CD14-positive monocyte (primary cell): ENCODE measurements around the gene LIPN. TPM values are rescaled to one million over a fixed set of nuclear protein-coding genes. Genes with fewer than 3 reads are reported as not detected.

Experiments used
- DNase-seq, 3 donors: peaks; one replicate each; pipeline ENCODE4 v3.0.0-alpha.2; 2011 to 2022
- H2AFZ ChIP-seq: 2 replicates; pipeline ENCODE4 v1.6.0; 2012; ENCODE audit warnings: mild to moderate bottlenecking, low read depth, low read length, inconsistent platforms; ENCODE audit not compliant: insufficient read depth, poor library complexity, severe bottlenecking
- H3K27ac ChIP-seq, 2 donors: 1 replicate in 1 of 2; 2 replicates in 1 of 2; pipeline ENCODE4 v1.5.1; 2012 to 2013; ENCODE audit warnings: low read length in 2 of 2, control low read depth in 1 of 2, inconsistent platforms in 1 of 2, low read depth in 1 of 2, mild to moderate bottlenecking in 1 of 2
- H3K27me3 ChIP-seq, 2 donors: one replicate each; pipeline versions ENCODE4 v1.6.0 to v1.6.1; 2011 to 2013; ENCODE audit warnings: low read length in 2 of 2; ENCODE audit not compliant: control insufficient read depth in 2 of 2, insufficient read depth in 2 of 2
- H3K36me3 ChIP-seq, 2 donors: replicated peaks in 1 of 2; 1 replicate in 1 of 2; 2 replicates in 1 of 2; pipeline versions ENCODE4 v1.5.1 to v1.6.1; 2012 to 2013; ENCODE audit warnings: low read length in 2 of 2, control low read depth in 1 of 2, inconsistent platforms in 1 of 2, mild to moderate bottlenecking in 1 of 2; ENCODE audit not compliant: insufficient read depth in 2 of 2, control insufficient read depth in 1 of 2
- H3K4me1 ChIP-seq, 2 donors: 1 replicate in 1 of 2; 2 replicates in 1 of 2; pipeline versions ENCODE4 v1.5.1 to v1.6.1; 2012 to 2013; ENCODE audit warnings: low read length in 2 of 2, control low read depth in 1 of 2, inconsistent platforms in 1 of 2, mild to moderate bottlenecking in 1 of 2, moderate library complexity in 1 of 2; ENCODE audit not compliant: insufficient read depth in 2 of 2, control insufficient read depth in 1 of 2
- H3K4me2 ChIP-seq: replicated peaks from 2 replicates; pipeline ENCODE3; 2012; ENCODE audit warnings: low read length, moderate library complexity, mild to moderate bottlenecking; ENCODE audit not compliant: poor library complexity, severe bottlenecking; ENCODE audit errors: extremely low read depth
- H3K4me3 ChIP-seq, 3 experiments: fragments of 200-600 bp in 1 of 3; sonication (generic) in 1 of 3; replicated peaks in 1 of 3; 1 replicate in 2 of 3; 2 replicates in 1 of 3; pipeline ENCODE4 v1.5.1; 2011 to 2013; ENCODE audit warnings: low read length in 3 of 3, mild to moderate bottlenecking in 3 of 3, control low read depth in 2 of 3, low read depth in 2 of 3, inconsistent platforms in 1 of 3, moderate library complexity in 1 of 3
- H3K79me2 ChIP-seq: 2 replicates; pipeline ENCODE4 v1.6.0; 2012; ENCODE audit warnings: mild to moderate bottlenecking, control low read depth, inconsistent platforms, low read length, moderate library complexity; ENCODE audit not compliant: insufficient read depth
- H3K9ac ChIP-seq: 2 replicates; pipeline ENCODE4 v1.6.0; 2017; ENCODE audit warnings: low read length, mild to moderate bottlenecking; ENCODE audit not compliant: insufficient read depth, poor library complexity, severe bottlenecking
- H3K9me3 ChIP-seq, 2 donors: replicated peaks in 1 of 2; 1 replicate in 1 of 2; 2 replicates in 1 of 2; pipeline versions ENCODE4 v1.5.1 to v1.6.1; 2012 to 2013; ENCODE audit warnings: low read length in 2 of 2, control low read depth in 1 of 2; ENCODE audit not compliant: control insufficient read depth in 1 of 2, insufficient read depth in 1 of 2
- H4K20me1 ChIP-seq: 2 replicates; pipeline ENCODE4 v1.6.0; 2012; ENCODE audit warnings: mild to moderate bottlenecking, low read length, control low read depth, moderate library complexity; ENCODE audit not compliant: insufficient read depth
- H3K27ac Mint-ChIP-seq, 7 donors: one replicate each; pipeline ENCODE4 v1.8.0; 2020; ENCODE audit warnings: mild to moderate bottlenecking in 7 of 7, mixed read lengths in 7 of 7, moderate library complexity in 6 of 7, inconsistent platforms in 2 of 7
- H3K27me3 Mint-ChIP-seq, 3 donors: one replicate each; pipeline ENCODE4 v1.8.0; 2021 to 2022; ENCODE audit warnings: low read depth in 3 of 3, mild to moderate bottlenecking in 3 of 3, mixed read lengths in 3 of 3, moderate library complexity in 3 of 3, inconsistent platforms in 1 of 3
- H3K36me3 Mint-ChIP-seq, 2 donors: one replicate each; pipeline ENCODE4 v1.8.0; 2020; ENCODE audit warnings: mixed read lengths in 2 of 2, inconsistent platforms in 1 of 2, mild to moderate bottlenecking in 1 of 2
- H3K4me1 Mint-ChIP-seq: one replicate; pipeline ENCODE4 v1.8.0; 2020; ENCODE audit warnings: mild to moderate bottlenecking, mixed read lengths
- H3K4me3 Mint-ChIP-seq, 2 donors: one replicate each; pipeline ENCODE4 v1.8.0; 2020; ENCODE audit warnings: mild to moderate bottlenecking in 2 of 2, mixed read lengths in 2 of 2, moderate library complexity in 1 of 2
- H3K9me3 Mint-ChIP-seq, 7 donors: one replicate each; pipeline ENCODE4 v1.8.0; 2020 to 2022; ENCODE audit warnings: mixed read lengths in 7 of 7, mild to moderate bottlenecking in 6 of 7, moderate library complexity in 6 of 7, inconsistent platforms in 2 of 7
- CTCF ChIP-seq: fragments of 200-600 bp; IDR thresholded peaks from one replicate; pipeline ENCODE4 v1.8.0; 2022; ENCODE audit warnings: antibody characterized with exemption, mild to moderate bottlenecking
- WGBS: methylation state at CpG from one replicate; pipeline ENCODE4 v1.1.5; 2013; ENCODE audit warnings: missing lambda C conversion rate; ENCODE audit not compliant: insufficient coverage; 5-methylcytosine and 5-hydroxymethylcytosine counted together
- intact Hi-C, 2 donors: fragments of 100-400 bp; cut with micrococcal nuclease; formaldehyde crosslinking; loops; one replicate each; pipeline versions ENCODE4 v1.15.0 to v1.15.1; 2023
- polyA plus RNA-seq, 3 donors: library from polyadenylated mRNA; depleted of rRNA in 1 of 3; unstranded in 2 of 3; stranded (reverse) in 1 of 3; fragments of 300-500 nt in 2 of 3; fragments of >200 nt in 1 of 3; fragmentation: Illumina TruSeq in 2 of 3; gene quantifications; 1 replicate in 2 of 3; 2 replicates in 1 of 3; pipeline ENCODE4 v1.2.3, GENCODE V29; 2012 to 2021

Gene LIPN
- polyA plus RNA-seq, 3 donors: 8.9 to 12.9 (median 10.1) TPM

GRCh38 chr10:88769384-88769783, 9.6 kb downstream of the LIPN start:
- no peak overlapping the region for H3K4me2 ChIP-seq
- no peak overlapping the region for H3K27ac ChIP-seq
- peaks cover 24 to 32% of the 10 kb centered on the region in 2 donors for H3K36me3 Mint-ChIP-seq
- peaks cover 0 to 2% (median 0%) of the 10 kb centered on the region in 3 donors for H3K27me3 Mint-ChIP-seq
- H3K27ac Mint-ChIP-seq: peak overlapping the region in 1 of 7 donors; percentile 41
- H4K20me1 ChIP-seq: no peaks in the 10 kb centered on the region
- DNase-seq: no peak
- no peak overlapping the region for H3K4me3 Mint-ChIP-seq
- no peak for TF ChIP-seq CTCF
- H3K79me2 ChIP-seq: no peaks in the 10 kb centered on the region
- peaks cover 20 to 38% of the 10 kb centered on the region in 2 donors for H3K4me1 ChIP-seq
- peaks cover 0 to 11% (median 4%) of the 10 kb centered on the region in 7 donors for H3K9me3 Mint-ChIP-seq
- H3K4me3 ChIP-seq: no peak overlapping the region
- no CpG with 5 or more reads among the region's 1 CpG for WGBS
- no peaks in the 10 kb centered on the region for H3K27me3 ChIP-seq
- peaks cover 34% of the 10 kb centered on the region for H3K4me1 Mint-ChIP-seq
- no peak overlapping the region for H2AFZ ChIP-seq
- H3K9me3 ChIP-seq: no peaks in the 10 kb centered on the region
- intact Hi-C loops: no loop called here
- no peak overlapping the region for H3K9ac ChIP-seq
- H3K36me3 ChIP-seq: peaks cover 9 to 46% of the 10 kb centered on the region in 2 donors

- no peak for DNase-seq
Observed at GRCh38 chr10:88781206-88781605, 21.4 kb downstream of the LIPN start.

More at GRCh38 chr10:88781206-88781605, 21.4 kb downstream of the LIPN start:
- Mint-ChIP-seq H3K27ac (no peak overlapping the region), H3K27me3 (peaks cover 0 to 6% (median 5%) of the 10 kb centered on the region in 3 donors), H3K4me1 (peaks cover 7% of the 10 kb centered on the region), H3K9me3 (peaks cover 0 to 1% (median 0%) of the 10 kb centered on the region in 7 donors), H3K36me3 (peaks cover 0 to 10% of the 10 kb centered on the region in 2 donors), H3K4me3 (no peak overlapping the region)
- intact Hi-C loops: no loop called here
- Histone ChIP-seq H3K9me3 (no peaks in the 10 kb centered on the region), H3K9ac (no peak overlapping the region), H3K27ac (no peak overlapping the region), H4K20me1 (no peaks in the 10 kb centered on the region), H3K27me3 (no peaks in the 10 kb centered on the region), H3K4me1 (peaks cover 0 to 3% of the 10 kb centered on the region in 2 donors), H3K36me3 (peaks cover 0 to 11% of the 10 kb centered on the region in 2 donors), H2AFZ (no peak overlapping the region), H3K4me3 (no peak overlapping the region), H3K4me2 (no peak overlapping the region), H3K79me2 (no peaks in the 10 kb centered on the region)
- no peak for TF ChIP-seq CTCF
- WGBS: 100% methylated on average over 1 of the region's 2 CpGs
